Uterus (tissue), 4 donors: ENCODE measurements around the gene KRT71. TPM values are rescaled to one million over a fixed set of nuclear protein-coding genes. Genes with fewer than 3 reads are reported as not detected.

Source experiments
- DNase-seq, 2 donors: peaks; one replicate each; pipeline ENCODE4 v3.0.0-alpha.2; 2019 to 2020
- H3K27ac ChIP-seq, 2 donors: fragments of 200-600 bp; sonication (generic); 1 replicate in 1 of 2; 2 replicates in 1 of 2; pipeline ENCODE4 v1.5.1; 2016 to 2018
- H3K27me3 ChIP-seq, 2 donors: fragments of 200-600 bp; sonication (generic); one replicate each; pipeline ENCODE4 v1.5.1; 2018 to 2019; ENCODE audit warnings: control low read depth in 1 of 2
- H3K36me3 ChIP-seq, 2 donors: fragments of 200-600 bp; sonication (generic); one replicate each; pipeline ENCODE4 v1.5.1; 2019; ENCODE audit warnings: control low read depth in 1 of 2
- H3K4me1 ChIP-seq, 2 donors: fragments of 200-600 bp; sonication (generic); one replicate each; pipeline ENCODE4 v1.5.1; 2018 to 2019; ENCODE audit warnings: control low read depth in 1 of 2
- H3K4me3 ChIP-seq, 2 donors: fragments of 200-600 bp; sonication (generic); 1 replicate in 1 of 2; 2 replicates in 1 of 2; pipeline ENCODE4 v1.5.1; 2018 to 2019; ENCODE audit warnings: mild to moderate bottlenecking in 1 of 2
- H3K9me3 ChIP-seq, 2 donors: fragments of 200-600 bp; sonication (generic); one replicate each; pipeline ENCODE4 v1.5.1; 2019; ENCODE audit warnings: control low read depth in 1 of 2
- CTCF ChIP-seq, 4 experiments: fragments of 200-600 bp in 2 of 4; fragments of 450-650 bp in 2 of 4; sonication (generic) in 2 of 4; IDR thresholded peaks; one replicate each; pipeline ENCODE4 v1.5.1; 2016 to 2019; ENCODE audit warnings: antibody characterized with exemption in 4 of 4, mild to moderate bottlenecking in 2 of 4, moderate library complexity in 1 of 4
- POLR2A ChIP-seq, 2 donors: fragments of 450-650 bp; IDR thresholded peaks; one replicate each; pipeline ENCODE4 v1.6.1; 2016; ENCODE audit warnings: antibody characterized with exemption in 2 of 2, mild to moderate bottlenecking in 1 of 2, moderate library complexity in 1 of 2
- intact Hi-C: fragments of 100-400 bp; cut with DNase I; formaldehyde crosslinking; loops from one replicate; pipeline ENCODE4 v1.15.1; 2023; ENCODE audit warnings: low total_unique reads
- total RNA-seq, 4 donors: library from RNA; depleted of rRNA in 3 of 4; stranded (reverse); fragments of >200 nt in 3 of 4; gene quantifications; one replicate each; pipeline versions ENCODE4 v1.1.0 to v1.2.4, GENCODE V29; 2014 to 2023
- donor health status: DM: yes; HTN: yes; CAD: no.

The KRT71 gene
- total RNA-seq, 4 donors from 2014 or later = not detected

GRCh38 chr12:52524241-52524897 lies 28.6 kb downstream of the KRT71 start:
- no peak for DNase-seq
- intact Hi-C loops = no loop called here
- no peaks in the 10 kb centered on the region for H3K4me1 ChIP-seq
- no peaks in the 10 kb centered on the region for H3K9me3 ChIP-seq
- TF ChIP-seq CTCF (IDR thresholded peaks at IDR 0.05) (no peak), POLR2A (IDR thresholded peaks at IDR 0.05) (no peak)
- H3K27ac ChIP-seq = no peak overlapping the region
- H3K27me3 ChIP-seq = no peaks in the 10 kb centered on the region
- no peaks in the 10 kb centered on the region for H3K36me3 ChIP-seq
- no peak overlapping the region for H3K4me3 ChIP-seq

- Histone ChIP-seq H3K36me3 (no peaks in the 10 kb centered on the region), H3K27me3 (no peaks in the 10 kb centered on the region), H3K9me3 (no peaks in the 10 kb centered on the region), H3K4me1 (no peaks in the 10 kb centered on the region), H3K27ac (no peak overlapping the region), H3K4me3 (no peak overlapping the region)
- DNase-seq = no peak
- TF ChIP-seq CTCF (IDR thresholded peaks at IDR 0.05) = no peak
- no peak for TF ChIP-seq POLR2A (IDR thresholded peaks at IDR 0.05)
- intact Hi-C loops = no loop called here
Observed at GRCh38 chr12:52523824-52524223, 29.1 kb downstream of the KRT71 start.

- no peak overlapping the region for H3K27ac ChIP-seq
- H3K9me3 ChIP-seq = no peaks in the 10 kb centered on the region
- intact Hi-C loops = no loop called here
- TF ChIP-seq CTCF (IDR thresholded peaks at IDR 0.05) (no peak), POLR2A (IDR thresholded peaks at IDR 0.05) (no peak)
- no peaks in the 10 kb centered on the region for H3K36me3 ChIP-seq
- no peak overlapping the region for H3K4me3 ChIP-seq
- no peaks in the 10 kb centered on the region for H3K27me3 ChIP-seq
- no peaks in the 10 kb centered on the region for H3K4me1 ChIP-seq
- DNase-seq = no peak
Observed at GRCh38 chr12:52522346-52523011, 30.5 kb downstream of the KRT71 start.

- H3K4me3 ChIP-seq = no peak overlapping the region
- no peaks in the 10 kb centered on the region for H3K4me1 ChIP-seq
- DNase-seq = no peak
- intact Hi-C loops = no loop called here
- no peak overlapping the region for H3K27ac ChIP-seq
- no peaks in the 10 kb centered on the region for H3K36me3 ChIP-seq
- TF ChIP-seq CTCF (IDR thresholded peaks at IDR 0.05) (no peak), POLR2A (IDR thresholded peaks at IDR 0.05) (no peak)
- H3K9me3 ChIP-seq = no peaks in the 10 kb centered on the region
- H3K27me3 ChIP-seq = no peaks in the 10 kb centered on the region
Observed at GRCh38 chr12:52521568-52522266, 31.2 kb downstream of the KRT71 start.

GRCh38 chr12:52521175-52521567 lies 31.8 kb downstream of the KRT71 start:
- DNase-seq = no peak
- Histone ChIP-seq H3K27me3 (no peaks in the 10 kb centered on the region), H3K9me3 (no peaks in the 10 kb centered on the region), H3K4me1 (no peaks in the 10 kb centered on the region), H3K4me3 (no peak overlapping the region), H3K36me3 (no peaks in the 10 kb centered on the region), H3K27ac (no peak overlapping the region)
- TF ChIP-seq POLR2A (IDR thresholded peaks at IDR 0.05) (no peak), CTCF (IDR thresholded peaks at IDR 0.05) (no peak)
- intact Hi-C loops = no loop called here
